HCT116 (cell line): ENCODE data around the gene PAGR1.

ENCODE experiments used
- CBX3 ChIP-seq: IDR thresholded peaks from 2 replicates; pipeline ENCODE4 v1.6.1; 2012; ENCODE audit warnings: low read depth
- CTCF ChIP-seq, 3 experiments: fragments of 200-600 bp in 1 of 3; sonication (generic) in 1 of 3; IDR thresholded peaks in 2 of 3; conservative IDR thresholded peaks in 1 of 3; 2 replicates each; pipeline ENCODE4 v1.5.1; 2012 to 2017; ENCODE audit warnings: low read depth in 2 of 3, low read length in 2 of 3, antibody characterized with exemption in 1 of 3, borderline replicate concordance in 1 of 3, control low read depth in 1 of 3, mild to moderate bottlenecking in 1 of 3, mixed read lengths in 1 of 3, mixed run types in 1 of 3, moderate library complexity in 1 of 3; ENCODE audit not compliant: insufficient read depth in 1 of 3
- EZH2 ChIP-seq: fragments of 200-600 bp; sonication (generic); IDR thresholded peaks from 2 replicates; pipeline ENCODE4 v1.6.1; 2017; ENCODE audit warnings: antibody characterized with exemption, mixed run types
- MAX ChIP-seq: IDR thresholded peaks from 2 replicates; pipeline ENCODE4 v1.6.1; 2012
- POLR2AphosphoS5 ChIP-seq: IDR thresholded peaks from 2 replicates; pipeline ENCODE4 v1.6.1; 2011; ENCODE audit warnings: mild to moderate bottlenecking, low read depth, low read length, moderate library complexity
- SRF ChIP-seq: IDR thresholded peaks from 2 replicates; pipeline ENCODE4 v1.6.1; 2012; ENCODE audit warnings: low read depth

GRCh38 chr16:29840240-29840639 is 24.3 kb downstream of the PAGR1 start:
- TF ChIP-seq CTCF (IDR thresholded peaks at IDR 0.05 in 2 of 3, conservative IDR thresholded peaks at IDR 0.05 in 1 of 3; ENCODE audit: borderline replicate concordance in 1 of 3, insufficient read depth in 1 of 3, low read depth in 2 of 3, low read length in 2 of 3): no peak
- no peak for TF ChIP-seq EZH2
- TF ChIP-seq MAX: no peak
- TF ChIP-seq POLR2AphosphoS5: no peak
- TF ChIP-seq CBX3: no peak
- TF ChIP-seq SRF: no peak
